Measurements from ENCODE around the gene CCR1.

DNA sequence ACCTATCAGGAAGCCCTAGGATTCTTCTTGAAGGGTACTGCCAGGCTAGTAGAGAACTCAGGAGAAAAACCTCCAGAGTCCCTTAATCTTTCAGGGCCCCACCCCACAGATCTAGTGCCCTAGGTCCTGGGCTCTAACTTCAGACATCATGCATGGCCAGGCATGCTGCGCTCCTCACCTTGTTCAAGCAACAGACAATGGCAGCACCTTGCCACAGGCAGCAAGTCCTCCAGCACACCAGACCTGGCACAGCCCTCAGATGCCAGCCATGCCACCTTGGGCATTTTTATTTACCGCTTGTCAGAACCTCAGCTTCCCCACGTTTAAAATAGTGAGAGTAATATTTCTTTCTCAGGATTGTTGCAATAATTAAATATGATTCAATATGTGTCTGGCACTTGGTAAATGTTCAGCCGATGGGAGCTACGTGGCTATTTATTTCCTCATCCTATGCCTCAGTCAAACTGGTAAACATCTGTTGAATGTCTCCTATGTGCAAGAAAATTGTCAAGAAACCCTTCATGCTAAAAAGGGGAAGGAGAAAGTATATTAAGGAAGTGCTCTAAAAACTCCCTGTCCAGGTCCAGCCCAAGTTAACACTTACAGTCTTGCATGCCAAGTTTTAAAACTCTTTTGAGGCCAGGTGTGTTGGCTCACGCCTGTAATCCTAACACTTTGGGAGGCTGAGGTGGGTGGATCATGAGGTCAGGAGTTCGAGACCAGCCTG is 14.5 kb upstream of the CCR1 start:
- no peak for TF ChIP-seq RAD21 (CRISPR knock-in tag; IDR thresholded peaks at IDR 0.05)
- TF ChIP-seq POLR2A (IDR thresholded peaks at IDR 0.05; ENCODE audit: insufficient read depth in 1 of 2, low read depth in 2 of 2, low read length in 2 of 2) = no peak
- no peak for TF ChIP-seq ZNF678 (CRISPR knock-in tag; IDR thresholded peaks at IDR 0.05)
- no peak for TF ChIP-seq ZNF552 (CRISPR knock-in tag; IDR thresholded peaks at IDR 0.05; ENCODE audit: borderline replicate concordance)
- TF ChIP-seq GABPB1 (CRISPR knock-in tag; IDR thresholded peaks at IDR 0.05) = no peak
- TF ChIP-seq ZNF24 (IDR thresholded peaks at IDR 0.05) = no peak
- no peak for TF ChIP-seq POLR2AphosphoS5 (IDR thresholded peaks at IDR 0.05; ENCODE audit: low read depth, low read length)
- no peak for TF ChIP-seq TARDBP (CRISPR knock-in tag; IDR thresholded peaks at IDR 0.05)
- TF ChIP-seq RNF2 (conservative IDR thresholded peaks at IDR 0.05; ENCODE audit: low read depth) = no peak
- TF ChIP-seq, protein P1, sequence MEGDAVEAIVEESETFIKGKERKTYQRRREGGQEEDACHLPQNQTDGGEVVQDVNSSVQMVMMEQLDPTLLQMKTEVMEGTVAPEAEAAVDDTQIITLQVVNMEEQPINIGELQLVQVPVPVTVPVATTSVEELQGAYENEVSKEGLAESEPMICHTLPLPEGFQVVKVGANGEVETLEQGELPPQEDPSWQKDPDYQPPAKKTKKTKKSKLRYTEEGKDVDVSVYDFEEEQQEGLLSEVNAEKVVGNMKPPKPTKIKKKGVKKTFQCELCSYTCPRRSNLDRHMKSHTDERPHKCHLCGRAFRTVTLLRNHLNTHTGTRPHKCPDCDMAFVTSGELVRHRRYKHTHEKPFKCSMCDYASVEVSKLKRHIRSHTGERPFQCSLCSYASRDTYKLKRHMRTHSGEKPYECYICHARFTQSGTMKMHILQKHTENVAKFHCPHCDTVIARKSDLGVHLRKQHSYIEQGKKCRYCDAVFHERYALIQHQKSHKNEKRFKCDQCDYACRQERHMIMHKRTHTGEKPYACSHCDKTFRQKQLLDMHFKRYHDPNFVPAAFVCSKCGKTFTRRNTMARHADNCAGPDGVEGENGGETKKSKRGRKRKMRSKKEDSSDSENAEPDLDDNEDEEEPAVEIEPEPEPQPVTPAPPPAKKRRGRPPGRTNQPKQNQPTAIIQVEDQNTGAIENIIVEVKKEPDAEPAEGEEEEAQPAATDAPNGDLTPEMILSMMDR (CRISPR knock-in tag; IDR thresholded peaks at IDR 0.05) = no peak
- TF ChIP-seq ARNTL (CRISPR knock-in tag; IDR thresholded peaks at IDR 0.05) = no peak
- no peak for TF ChIP-seq ISX (CRISPR knock-in tag; conservative IDR thresholded peaks at IDR 0.05)
